AG04450 (cell line): ENCODE measurements around the gene SLFN12L. TPM values are rescaled to one million over a fixed set of nuclear protein-coding genes. Genes with fewer than 3 reads are reported as not detected.

Experiments used
- CTCF ChIA-PET: fragments of 300-600, 350-600 bp; formaldehyde crosslinking; extraction: SDS; loops from one replicate; lab custom pipeline; 2022; ENCODE audit warnings: antibody characterized with exemption, inconsistent platforms; lab: Charles Lee
- POLR2A ChIA-PET: fragments of 350-600 bp; formaldehyde crosslinking; extraction: SDS; loops from one replicate; lab custom pipeline; 2021; ENCODE audit warnings: antibody characterized with exemption, inconsistent platforms; lab: Yijun Ruan, JAX
- DNase-seq: peaks from one replicate; pipeline ENCODE4 v3.0.0-alpha.2; 2011; ENCODE audit warnings: low read depth, low spot score
- H3K27ac ChIP-seq: one replicate; pipeline ENCODE4 v1.5.1; 2012; ENCODE audit warnings: low read depth, low read length, control low read depth
- H3K27me3 ChIP-seq: one replicate; pipeline ENCODE4 v1.6.0; 2012; ENCODE audit warnings: low read length; ENCODE audit not compliant: control insufficient read depth, insufficient read depth
- H3K4me3 ChIP-seq: 2 replicates; pipeline ENCODE4 v1.5.1; 2011; ENCODE audit warnings: mild to moderate bottlenecking, low read depth, low read length, control low read depth
- H3K9me3 ChIP-seq: 2 replicates; pipeline ENCODE4 v1.5.1; 2012; ENCODE audit warnings: low read length; ENCODE audit not compliant: control insufficient read depth, insufficient read depth
- CTCF ChIP-seq: IDR thresholded peaks from 2 replicates; pipeline ENCODE4 v1.5.1; 2011; ENCODE audit warnings: low read depth, low read length, control low read depth, inconsistent platforms
- polyA plus RNA-seq: library from polyadenylated mRNA; depleted of rRNA; stranded (reverse); fragments of >200 nt; gene quantifications from 2 replicates; pipeline ENCODE4 v1.2.3, GENCODE V29; 2011

Gene SLFN12L
- polyA plus RNA-seq, 1 experiment = 0.09 TPM

DNA sequence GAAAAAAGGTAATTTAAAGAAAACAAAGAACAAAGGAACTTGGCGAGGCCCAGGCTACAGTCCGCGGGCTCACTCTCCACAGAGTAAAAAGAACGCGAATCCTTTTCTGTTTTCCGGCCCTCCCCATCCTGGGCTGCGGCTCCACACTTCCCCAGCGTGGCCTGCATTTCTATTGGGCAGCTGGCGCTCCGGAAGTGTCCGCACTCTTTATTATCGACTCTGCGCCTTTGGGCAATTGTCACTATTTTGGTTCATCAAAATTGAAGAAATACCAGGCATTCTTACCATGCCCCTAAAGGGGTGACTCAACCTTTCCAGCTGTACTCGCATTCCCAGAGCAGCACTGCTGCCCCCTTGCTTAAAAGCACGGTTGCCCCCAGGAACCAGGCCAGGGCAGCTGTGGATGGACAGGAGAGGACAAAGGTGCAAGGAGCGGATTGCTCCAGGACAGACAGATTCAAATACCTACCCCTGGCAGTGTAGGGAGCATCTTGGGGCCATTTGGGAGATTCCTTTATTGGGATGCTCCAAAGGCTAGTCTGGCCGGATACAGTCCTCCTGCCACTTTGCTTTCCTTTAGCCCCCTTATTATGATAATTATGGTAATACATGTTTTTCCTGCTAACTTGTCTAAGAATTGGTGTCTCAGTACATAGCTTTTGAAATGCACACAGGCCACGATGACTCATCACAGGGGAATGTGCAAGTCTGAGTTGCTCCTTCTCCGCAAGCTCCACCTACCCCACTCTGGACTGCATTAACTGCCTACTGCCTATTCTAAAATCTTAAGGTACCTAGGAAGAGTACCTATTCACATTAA lies 104.2 kb downstream of the SLFN12L start:
- CTCF ChIA-PET = interaction anchor here (0.7 to 1.2 kb wide), 6 partner anchors 15 to 314 kb away, joined by 3 to 8 read pairs (median 3); partner anchors contain the start of gene SLFN13
- POLR2A ChIA-PET = interaction anchor here (0.6 to 2.1 kb wide), 10 partner anchors 10 to 370 kb away, joined by 3 to 25 read pairs (median 4); partner anchors contain the start of genes SLFN11, SLFN13 and SLFN5

DNA sequence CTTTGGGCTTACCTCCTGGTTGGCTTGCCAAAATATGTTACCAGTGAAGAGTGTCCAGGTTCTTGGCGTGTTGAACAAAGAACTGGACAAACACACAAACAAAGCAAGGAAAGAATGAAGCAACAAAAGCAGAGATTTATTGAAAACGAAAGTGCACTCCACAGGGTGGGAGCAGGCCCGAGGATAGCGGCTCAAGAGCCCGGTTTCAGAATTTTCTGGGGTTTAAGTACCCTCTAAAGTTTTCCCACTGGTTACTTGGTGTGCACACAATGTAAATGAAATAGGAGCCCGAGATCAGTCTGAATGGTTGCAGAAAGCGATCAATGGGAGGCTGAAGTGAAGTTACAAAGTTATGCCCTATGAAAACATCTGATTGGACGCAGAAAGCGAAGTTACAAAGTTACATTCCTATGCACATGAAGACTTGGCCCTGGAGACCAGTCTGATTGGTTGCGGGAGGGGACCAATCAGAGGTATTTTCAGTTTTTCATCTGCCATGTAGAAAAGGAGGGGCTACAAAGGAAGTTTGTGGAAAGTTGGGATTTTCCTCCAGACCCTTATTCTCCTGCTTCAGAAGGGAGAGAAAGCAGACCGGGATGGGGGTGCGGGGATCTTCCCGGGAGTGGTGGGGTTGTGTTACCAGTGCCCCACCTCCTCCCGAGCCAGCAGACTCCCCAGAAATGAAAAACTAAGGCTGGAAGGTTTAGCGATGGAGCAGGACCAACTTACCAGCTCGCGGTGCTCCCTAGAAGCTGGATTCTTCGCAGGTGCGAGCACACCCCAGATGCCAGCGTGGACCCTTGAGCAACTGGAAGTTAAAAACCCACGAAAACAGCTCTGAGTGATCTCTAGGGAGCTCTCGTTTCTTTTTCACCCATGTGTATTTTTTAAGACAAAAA lies 105.1 kb downstream of the SLFN12L start, which contains the start of gene SLFN12:
SLFN12 (minus strand) TSS at position 325 of the 899 bp plus-strand sequence. CDS start 9,472 bp downstream, outside the sequence.
- peak; percentile 95 for DNase-seq
- Histone ChIP-seq H3K9me3 (no peaks in the 10 kb centered on the region), H3K4me3 (peak within 1 kb of the TSS; percentile 80), H3K27ac (peak within 1 kb of the TSS; percentile 99), H3K27me3 (no peaks in the 10 kb centered on the region)
- POLR2A ChIA-PET = interaction anchor here (0.9 to 2.1 kb wide), 6 partner anchors 9 to 304 kb away, joined by 3 to 25 read pairs (median 4); partner anchors contain the start of genes SLFN11 and SLFN5
- CTCF ChIA-PET = no interaction called here
- TF ChIP-seq CTCF = no peak

More for the DNA sequence above, 104.2 kb downstream of the SLFN12L start:
- no peaks in the 10 kb centered on the region for H3K27me3 ChIP-seq
- H3K4me3 ChIP-seq = peak overlapping the region; percentile 80
- H3K27ac ChIP-seq = peak overlapping the region; percentile 99
- peak; percentile 98 for DNase-seq
- H3K9me3 ChIP-seq = no peaks in the 10 kb centered on the region
- TF ChIP-seq CTCF = peak; percentile 50

- no peak overlapping the region for H3K27ac ChIP-seq
- ChIA-PET CTCF (interaction anchor here (1.3 kb wide), 1 partner anchor 107 kb away, joined by 3 read pairs; no protein-coding TSS in a partner anchor), POLR2A (interaction anchor here (1.1 kb wide), 1 partner anchor 56 kb away, joined by 4 read pairs; no protein-coding TSS in a partner anchor)
- no peaks in the 10 kb centered on the region for H3K27me3 ChIP-seq
- DNase-seq = no peak
- no peak for TF ChIP-seq CTCF
- H3K4me3 ChIP-seq = peak overlapping the region; percentile 10; the same call in 1 of the 2 replicates
- H3K9me3 ChIP-seq = no peaks in the 10 kb centered on the region
Observed at GRCh38 chr17:35429702-35430101, 107.8 kb downstream of the SLFN12L start.

DNA sequence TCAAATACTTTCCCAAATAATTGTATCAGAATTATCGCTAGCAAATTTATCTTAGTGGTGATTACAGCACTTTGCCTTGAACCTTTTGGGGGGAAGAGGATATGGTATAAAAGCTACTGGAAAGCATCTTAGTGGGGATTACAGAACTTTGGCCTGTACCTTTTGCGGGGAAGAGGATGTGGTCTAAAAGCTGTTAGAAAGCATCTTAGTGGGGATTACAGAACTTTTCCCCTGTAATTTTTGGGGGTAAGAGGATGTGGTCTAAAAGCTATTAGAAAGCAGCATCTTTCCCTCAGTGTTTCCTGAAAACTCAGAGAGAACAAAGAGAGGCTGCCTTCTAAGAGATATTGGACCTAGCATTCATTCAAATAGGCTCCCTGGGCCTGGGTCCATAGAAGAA lies 109.2 kb downstream of the SLFN12L start:
- no peak overlapping the region for H3K4me3 ChIP-seq
- ChIA-PET POLR2A (no interaction called here), CTCF (no interaction called here)
- no peak for DNase-seq
- H3K27ac ChIP-seq = no peak overlapping the region
- no peaks in the 10 kb centered on the region for H3K9me3 ChIP-seq
- no peak for TF ChIP-seq CTCF
- no peaks in the 10 kb centered on the region for H3K27me3 ChIP-seq
